Mesothelial cell of epicardium (in vitro differentiated cells): ENCODE measurements around the gene FMOD. TPM values are rescaled to one million over a fixed set of nuclear protein-coding genes. Genes with fewer than 3 reads are reported as not detected.

Source experiments
- DNase-seq, 2 experiments: peaks; one replicate each; pipeline ENCODE4 v3.0.0; 2021; ENCODE audit warnings: low spot score in 2 of 2; ENCODE audit not compliant: unreplicated experiment in 2 of 2
- H3K27ac Mint-ChIP-seq: 2 replicates; pipeline ENCODE4 v1.8.0; 2021; ENCODE audit warnings: mixed read lengths
- H3K27me3 Mint-ChIP-seq: 2 replicates; pipeline ENCODE4 v1.8.0; 2021; ENCODE audit warnings: low read depth, mixed read lengths
- H3K36me3 Mint-ChIP-seq: 2 replicates; pipeline ENCODE4 v1.8.0; 2021; ENCODE audit warnings: mixed read lengths
- H3K4me1 Mint-ChIP-seq: 2 replicates; pipeline ENCODE4 v1.8.0; 2021; ENCODE audit warnings: mixed read lengths
- H3K4me3 Mint-ChIP-seq: 2 replicates; pipeline ENCODE4 v1.8.0; 2021; ENCODE audit warnings: mild to moderate bottlenecking, moderate library complexity, mixed read lengths
- H3K9me3 Mint-ChIP-seq: 2 replicates; pipeline ENCODE4 v1.8.0; 2021; ENCODE audit warnings: mixed read lengths
- CTCF ChIP-seq: fragments of 200-600 bp; sonication (generic); IDR thresholded peaks from one replicate; pipeline ENCODE4 v1.5.0; 2021; ENCODE audit warnings: antibody characterized with exemption; ENCODE audit not compliant: unreplicated experiment
- total RNA-seq: library from RNA; stranded (reverse); gene quantifications from 3 replicates; pipeline ENCODE4 v1.2.1, GENCODE V29; 2021

The FMOD gene
- total RNA-seq, 1 donor from 2014 or later: 86.0 TPM

- H3K9me3 Mint-ChIP-seq: peaks cover 5% of the 10 kb centered on the region
- no peak overlapping the region for H3K4me3 Mint-ChIP-seq
- H3K36me3 Mint-ChIP-seq: no peaks in the 10 kb centered on the region
- no peak for TF ChIP-seq CTCF
- DNase-seq: no peak
- H3K4me1 Mint-ChIP-seq: peaks cover 19% of the 10 kb centered on the region
- H3K27me3 Mint-ChIP-seq: peaks cover 31% of the 10 kb centered on the region
- no peak overlapping the region for H3K27ac Mint-ChIP-seq
Observed at GRCh38 chr1:203382026-203382425, 31.1 kb upstream of the FMOD start.

DNA sequence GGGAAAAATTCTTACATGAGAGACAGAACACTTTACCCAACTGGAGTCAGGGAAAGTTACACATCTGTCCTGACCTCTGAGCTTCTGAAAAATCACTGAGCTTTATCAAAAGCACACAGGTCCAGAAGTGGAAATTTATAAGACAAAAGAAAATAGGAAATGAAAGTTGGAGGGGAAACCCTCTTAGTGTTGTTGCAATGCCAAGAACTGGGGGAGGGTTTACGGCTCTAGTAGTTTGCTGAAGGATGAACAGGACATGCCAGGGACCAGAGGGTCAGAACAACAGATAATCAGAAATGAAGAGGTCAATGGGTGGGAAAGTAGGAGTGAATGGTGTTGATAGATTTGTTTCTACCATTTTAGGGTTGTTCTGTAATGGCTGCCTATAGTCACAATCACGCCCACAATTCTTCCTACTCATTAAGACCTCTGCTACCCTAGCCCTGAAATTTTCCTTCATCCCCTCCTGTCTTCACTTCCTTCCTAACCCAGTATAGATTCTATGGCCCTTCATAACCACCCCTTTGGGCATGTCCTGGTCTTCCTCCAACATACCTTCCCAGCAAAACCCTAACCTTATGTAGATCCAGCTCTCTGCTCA, 30.3 kb upstream of the FMOD start:
- peaks cover 19% of the 10 kb centered on the region for H3K4me1 Mint-ChIP-seq
- no peak overlapping the region for H3K4me3 Mint-ChIP-seq
- DNase-seq: no peak
- peaks cover 8% of the 10 kb centered on the region for H3K9me3 Mint-ChIP-seq
- H3K36me3 Mint-ChIP-seq: no peaks in the 10 kb centered on the region
- H3K27me3 Mint-ChIP-seq: peaks cover 28% of the 10 kb centered on the region
- TF ChIP-seq CTCF: no peak
- H3K27ac Mint-ChIP-seq: peak overlapping the region; percentile 10

- no peak for DNase-seq
- H3K27ac Mint-ChIP-seq: peak overlapping the region; percentile 10
- H3K4me1 Mint-ChIP-seq: peaks cover 19% of the 10 kb centered on the region
- H3K36me3 Mint-ChIP-seq: no peaks in the 10 kb centered on the region
- no peak for TF ChIP-seq CTCF
- peaks cover 8% of the 10 kb centered on the region for H3K9me3 Mint-ChIP-seq
- no peak overlapping the region for H3K4me3 Mint-ChIP-seq
- peaks cover 28% of the 10 kb centered on the region for H3K27me3 Mint-ChIP-seq
Observed at GRCh38 chr1:203380420-203381150, 29.7 kb upstream of the FMOD start.

- DNase-seq: no peak
- no peak for TF ChIP-seq CTCF
- Mint-ChIP-seq H3K27me3 (peaks cover 25% of the 10 kb centered on the region), H3K4me3 (no peak overlapping the region), H3K36me3 (no peaks in the 10 kb centered on the region), H3K4me1 (peaks cover 23% of the 10 kb centered on the region), H3K9me3 (peaks cover 8% of the 10 kb centered on the region), H3K27ac (peak overlapping the region; percentile 91)
Observed at GRCh38 chr1:203379825-203380224, 28.9 kb upstream of the FMOD start.

DNA sequence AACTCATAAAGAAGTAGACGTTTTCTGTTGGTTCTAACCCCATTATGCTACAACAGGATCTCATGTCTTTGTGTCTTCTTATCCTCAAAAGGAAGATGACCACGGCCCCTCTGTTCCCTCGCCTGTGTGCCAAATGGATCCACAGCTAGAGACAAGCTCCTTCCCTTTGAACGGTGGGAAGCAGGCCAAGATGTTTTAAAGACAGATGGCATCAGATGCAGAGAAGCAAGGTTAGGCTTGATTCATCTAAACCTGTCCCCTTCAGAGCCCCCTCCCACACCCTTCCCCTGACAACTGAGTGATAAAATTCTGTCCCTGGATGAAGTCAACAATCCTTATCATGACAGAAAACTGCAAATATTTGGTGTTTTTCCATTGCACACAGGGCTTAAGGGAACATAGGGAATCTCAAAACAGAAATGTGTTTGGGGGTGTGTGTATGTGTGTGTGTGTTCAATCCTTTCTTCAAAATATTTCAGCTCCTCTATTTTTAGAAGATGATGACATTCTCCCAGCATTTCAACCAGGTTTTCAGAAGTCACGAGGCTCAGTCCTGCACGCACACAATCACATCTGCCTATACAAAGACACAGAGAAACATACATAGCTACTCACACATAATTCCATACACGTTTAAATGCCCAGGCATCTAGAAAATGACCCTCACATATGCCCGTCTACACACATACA, 27.8 kb upstream of the FMOD start:
- Mint-ChIP-seq H3K9me3 (peaks cover 8% of the 10 kb centered on the region), H3K4me1 (peaks cover 30% of the 10 kb centered on the region)
- no peak for DNase-seq

More for the DNA sequence above, 27.8 kb upstream of the FMOD start:
- no peak overlapping the region for H3K4me3 Mint-ChIP-seq
- H3K36me3 Mint-ChIP-seq: no peaks in the 10 kb centered on the region
- peaks cover 17% of the 10 kb centered on the region for H3K27me3 Mint-ChIP-seq
- no peak for TF ChIP-seq CTCF
- peak overlapping the region; percentile 91 for H3K27ac Mint-ChIP-seq
